Activated naive CD8-positive, alpha-beta T cell treated with anti-CD3 and anti-CD28 coated beads for 36 hours (primary cell): ENCODE results near the gene ITPKC. TPM values are rescaled to one million over a fixed set of nuclear protein-coding genes. Genes with fewer than 3 reads are reported as not detected.
"Not testable (repeated sequence)": the region's sequence is repeated elsewhere in the genome, so short reads cannot be mapped to it uniquely, and the experiment has no call there.

Source experiments
- DNase-seq: peaks from one replicate; pipeline ENCODE4 v3.0.0; 2021
- H3K27ac Mint-ChIP-seq: one replicate; pipeline ENCODE4 v1.8.0; 2022; ENCODE audit warnings: mild to moderate bottlenecking, moderate library complexity, mixed read lengths
- H3K27me3 Mint-ChIP-seq: one replicate; pipeline ENCODE4 v1.8.0; 2022; ENCODE audit warnings: mild to moderate bottlenecking, mixed read lengths
- H3K36me3 Mint-ChIP-seq: one replicate; pipeline ENCODE4 v1.8.0; 2021; ENCODE audit warnings: mild to moderate bottlenecking, mixed read lengths
- H3K4me1 Mint-ChIP-seq: one replicate; pipeline ENCODE4 v1.8.0; 2021; ENCODE audit warnings: mixed read lengths
- H3K4me3 Mint-ChIP-seq: one replicate; pipeline ENCODE4 v1.8.0; 2022; ENCODE audit warnings: mild to moderate bottlenecking, moderate library complexity, mixed read lengths
- H3K9me3 Mint-ChIP-seq: one replicate; pipeline ENCODE4 v1.8.0; 2022; ENCODE audit warnings: mixed read lengths
- total RNA-seq, 2 experiments: library from RNA; stranded (reverse); gene quantifications; one replicate each; pipeline ENCODE4 v1.2.3, GENCODE V29; 2021

ITPKC gene
- total RNA-seq, 2 experiments from 2014 or later = 3.8 to 4.1 TPM

DNA sequence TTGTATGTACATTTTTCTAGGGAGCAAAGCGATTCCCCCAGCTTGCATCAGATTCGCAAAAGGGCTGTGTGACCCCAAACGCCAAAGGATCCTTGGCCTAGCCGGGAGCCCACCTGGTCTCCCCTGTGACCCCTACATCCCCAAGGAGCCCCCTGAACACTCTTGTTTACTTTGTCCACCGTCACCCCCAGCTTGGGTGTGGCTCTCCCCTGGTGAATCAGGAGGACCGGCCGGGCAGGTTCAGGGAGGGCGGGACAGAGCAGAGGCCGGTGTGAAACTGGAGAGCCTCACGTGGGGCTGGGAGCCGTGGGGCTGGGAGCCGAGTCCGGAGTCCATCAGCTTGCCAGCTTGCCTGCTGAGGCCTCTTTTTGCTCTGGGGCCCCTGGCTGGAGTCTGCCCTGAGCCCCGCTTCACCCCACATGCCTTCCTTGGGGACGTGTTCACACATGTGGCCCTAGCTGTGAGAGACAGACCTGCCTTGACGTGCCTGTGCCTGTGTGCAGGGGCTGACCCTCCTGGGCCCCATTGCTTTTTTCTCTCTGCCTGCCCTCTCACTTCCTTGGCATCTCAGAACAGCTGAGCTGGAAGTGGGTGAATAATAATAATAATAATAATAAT, 2.0 kb downstream of the ITPKC start:
- Mint-ChIP-seq H3K27ac (peak overlapping the region; percentile 47), H3K27me3 (no peaks in the 10 kb centered on the region), H3K4me3 (peak overlapping the region; percentile 79), H3K4me1 (peaks cover 47% of the 10 kb centered on the region), H3K36me3 (peaks cover 17% of the 10 kb centered on the region), H3K9me3 (no peaks in the 10 kb centered on the region)
- DNase-seq = peak; percentile 17

DNA sequence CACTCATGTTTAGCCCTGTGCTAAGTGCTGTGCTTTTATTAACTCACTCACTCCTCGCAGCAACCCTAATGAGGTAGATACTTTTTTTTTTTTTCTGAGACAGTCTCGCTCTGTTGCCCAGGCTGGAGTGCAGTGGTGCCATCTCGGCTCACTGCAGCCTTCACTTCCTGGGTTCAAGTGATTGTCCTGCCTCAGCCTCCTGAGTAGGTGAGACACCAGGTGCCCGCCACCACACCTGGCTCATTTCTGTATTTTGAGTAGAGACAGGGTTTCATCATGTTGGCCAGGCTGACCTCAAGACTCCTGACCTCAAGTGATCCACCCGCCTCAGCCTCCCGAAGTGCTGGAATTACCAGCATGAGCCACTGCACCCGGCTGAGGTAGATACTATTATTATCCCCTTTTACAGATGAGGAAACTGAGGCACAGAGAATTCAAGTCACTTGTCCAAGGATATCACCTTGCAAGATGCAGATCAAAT, 2.5 kb downstream of the ITPKC start:
- H3K27ac Mint-ChIP-seq = peak overlapping the region; percentile 49
- H3K4me3 Mint-ChIP-seq = peak overlapping the region; percentile 69
- DNase-seq = no peak
- peaks cover 20% of the 10 kb centered on the region for H3K36me3 Mint-ChIP-seq
- H3K27me3 Mint-ChIP-seq = no peaks in the 10 kb centered on the region
- H3K9me3 Mint-ChIP-seq = no peaks in the 10 kb centered on the region
- peaks cover 45% of the 10 kb centered on the region for H3K4me1 Mint-ChIP-seq

DNA sequence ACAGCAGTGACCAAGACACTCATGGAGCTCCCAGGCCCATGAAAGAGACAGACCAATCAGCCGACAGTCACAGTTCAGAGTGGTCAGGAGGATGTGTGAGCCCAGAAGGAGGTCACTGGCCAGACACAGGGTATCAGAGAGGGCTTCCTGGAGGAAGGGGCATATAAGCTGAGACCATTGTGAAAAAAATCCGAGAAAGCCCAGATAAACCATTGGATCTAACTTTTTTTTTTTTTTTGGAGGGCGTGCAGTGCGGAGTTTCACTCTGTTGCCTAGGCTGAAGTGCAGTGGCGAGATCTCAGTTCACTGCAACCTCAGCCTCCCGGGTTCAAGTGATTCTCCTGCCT, 4.2 kb downstream of the ITPKC start:
- Mint-ChIP-seq H3K36me3 (peaks cover 23% of the 10 kb centered on the region), H3K27ac (no peak overlapping the region), H3K9me3 (no peaks in the 10 kb centered on the region), H3K4me1 (peaks cover 36% of the 10 kb centered on the region), H3K27me3 (no peaks in the 10 kb centered on the region), H3K4me3 (no peak overlapping the region)
- DNase-seq = no peak

DNA sequence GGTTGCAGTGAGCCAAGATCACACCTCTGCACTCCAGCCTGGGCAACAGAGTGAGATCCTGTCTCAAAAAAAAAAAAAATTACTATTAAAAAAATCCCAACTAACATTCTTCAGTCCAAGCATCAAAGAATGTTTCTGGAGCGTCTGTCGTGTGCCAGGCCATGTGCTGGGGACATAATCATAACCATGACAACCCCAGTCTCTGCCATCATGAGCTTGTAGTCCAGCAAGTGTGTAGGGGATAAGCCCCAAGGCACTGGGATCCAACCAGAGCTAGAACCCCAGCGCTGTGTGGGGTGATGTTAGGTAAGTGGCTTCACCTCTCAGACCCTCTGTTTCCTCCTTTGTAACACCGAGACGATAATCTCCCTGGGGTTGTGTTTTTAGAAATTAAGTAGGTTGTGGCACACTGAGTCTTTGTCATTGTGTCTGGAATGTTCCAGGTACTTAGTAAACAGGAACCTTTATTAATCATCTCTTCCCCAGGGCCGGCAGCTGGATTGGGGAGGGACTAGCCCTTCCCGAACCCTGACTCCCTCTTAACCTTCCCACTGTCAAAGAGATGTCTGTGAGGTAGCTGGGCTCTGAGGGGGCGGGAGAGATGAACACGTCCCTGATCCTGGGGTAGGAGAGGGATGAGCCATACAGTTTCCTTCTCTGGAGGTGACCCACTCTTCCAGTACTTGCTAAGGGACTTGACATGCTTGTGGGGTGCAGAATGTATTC, 5.2 kb downstream of the ITPKC start:
- no peak overlapping the region for H3K4me3 Mint-ChIP-seq

DNA sequence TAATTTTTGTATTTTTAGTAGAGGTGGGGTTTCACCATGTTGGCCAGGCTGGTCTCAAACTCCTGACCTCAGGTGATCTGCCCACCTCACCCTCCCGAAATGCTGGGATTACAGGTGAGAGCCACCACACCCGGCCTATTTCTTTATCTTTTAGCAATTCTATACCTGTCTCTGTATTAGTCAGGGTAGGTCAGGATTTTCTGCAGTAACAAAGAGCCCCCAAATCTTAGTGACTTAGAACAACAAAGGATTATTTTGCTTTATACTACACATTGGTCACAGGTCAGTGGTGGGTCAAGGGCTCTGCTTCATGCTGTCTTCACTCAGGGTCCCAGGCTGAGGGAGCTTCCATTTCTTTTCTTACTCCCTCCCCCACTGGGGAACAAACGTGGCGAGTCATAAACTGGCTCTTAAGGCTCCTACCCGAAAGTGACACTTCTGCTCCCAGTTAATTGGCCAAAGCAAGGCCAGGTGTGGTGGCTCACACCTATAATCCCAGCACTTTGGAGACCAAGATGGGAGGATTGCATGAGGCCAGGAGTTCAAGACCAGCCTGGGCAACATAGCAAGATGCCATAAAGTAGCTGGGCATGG, 6.8 kb downstream of the ITPKC start:
- no peaks in the 10 kb centered on the region for H3K27me3 Mint-ChIP-seq
- peaks cover 31% of the 10 kb centered on the region for H3K4me1 Mint-ChIP-seq
- no peaks in the 10 kb centered on the region for H3K9me3 Mint-ChIP-seq
- DNase-seq = no peak
- H3K36me3 Mint-ChIP-seq = peaks cover 30% of the 10 kb centered on the region
- H3K4me3 Mint-ChIP-seq = no peak overlapping the region
- no peak overlapping the region for H3K27ac Mint-ChIP-seq

More for the DNA sequence above, 5.2 kb downstream of the ITPKC start:
- Mint-ChIP-seq H3K27me3 (no peaks in the 10 kb centered on the region), H3K9me3 (no peaks in the 10 kb centered on the region), H3K27ac (no peak overlapping the region), H3K36me3 (peaks cover 28% of the 10 kb centered on the region), H3K4me1 (peaks cover 35% of the 10 kb centered on the region)
- DNase-seq = no peak

DNA sequence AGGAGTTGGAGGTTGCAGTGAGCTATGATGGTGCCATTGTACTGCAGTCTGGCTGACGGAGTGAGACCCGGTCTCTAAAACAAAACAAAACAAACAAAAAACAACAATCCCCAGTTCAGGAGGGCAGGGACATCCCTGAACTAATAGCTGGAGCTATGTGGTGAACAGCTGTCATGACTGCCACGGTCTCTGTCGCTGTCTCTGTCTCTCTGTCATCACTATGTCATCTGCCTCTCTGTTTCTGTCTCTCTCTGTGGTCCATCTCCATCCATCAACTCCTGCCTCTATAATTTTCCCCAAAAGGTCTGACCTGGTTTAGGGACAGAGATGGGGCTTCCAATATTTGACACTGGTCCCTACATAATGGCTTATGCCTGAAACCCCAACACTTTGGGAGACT, 7.4 kb downstream of the ITPKC start:
- Mint-ChIP-seq H3K27ac (no peak overlapping the region), H3K9me3 (no peaks in the 10 kb centered on the region), H3K27me3 (no peaks in the 10 kb centered on the region), H3K4me3 (no peak overlapping the region), H3K4me1 (peaks cover 29% of the 10 kb centered on the region), H3K36me3 (peaks cover 30% of the 10 kb centered on the region)
- no peak for DNase-seq

DNA sequence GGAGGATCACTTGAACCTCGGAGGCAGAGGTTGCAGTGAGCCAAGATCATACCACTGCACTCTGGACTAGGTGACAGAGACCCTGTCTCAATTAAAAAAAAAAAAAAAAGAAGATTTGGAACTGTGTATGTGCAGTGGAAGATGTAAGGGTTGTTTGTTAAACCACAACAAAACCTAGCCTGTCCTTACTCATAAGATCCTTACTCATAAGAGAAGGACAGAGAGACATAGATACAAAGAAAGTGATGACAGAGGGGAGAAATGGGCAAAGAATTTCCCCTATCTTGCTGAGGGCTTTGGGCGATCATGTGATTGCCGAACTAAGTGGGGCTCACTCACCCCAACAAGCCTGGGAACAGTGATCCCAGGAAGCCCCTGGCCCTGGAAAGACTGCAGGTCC, 7.9 kb downstream of the ITPKC start:
- Mint-ChIP-seq H3K27ac (no peak overlapping the region), H3K9me3 (no peaks in the 10 kb centered on the region), H3K4me3 (no peak overlapping the region), H3K36me3 (peaks cover 30% of the 10 kb centered on the region), H3K27me3 (no peaks in the 10 kb centered on the region), H3K4me1 (peaks cover 26% of the 10 kb centered on the region)
- DNase-seq = no peak

DNA sequence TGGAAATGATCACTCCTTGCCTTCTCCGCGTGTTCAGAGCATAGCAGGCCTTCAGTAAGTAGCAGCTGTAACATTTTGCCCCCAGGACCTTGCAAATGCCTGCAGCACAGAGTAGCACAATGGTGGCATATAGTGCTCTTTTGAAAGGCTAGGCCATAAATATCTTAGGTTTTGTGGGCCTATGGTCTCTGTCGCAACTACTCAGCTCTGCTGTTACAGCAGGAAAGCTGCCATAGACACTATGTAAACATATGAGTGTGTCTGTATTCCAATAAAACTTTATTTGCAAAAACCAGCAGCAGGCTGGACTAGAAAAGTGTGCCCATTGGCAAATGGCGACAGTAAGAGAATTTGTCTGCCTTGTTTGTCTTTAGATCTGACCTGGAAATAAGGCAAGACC, 9.4 kb downstream of the ITPKC start:
- H3K27ac Mint-ChIP-seq = no peak overlapping the region
- H3K27me3 Mint-ChIP-seq = no peaks in the 10 kb centered on the region
- H3K9me3 Mint-ChIP-seq = no peaks in the 10 kb centered on the region
- H3K4me1 Mint-ChIP-seq = peaks cover 15% of the 10 kb centered on the region
- H3K36me3 Mint-ChIP-seq = peaks cover 27% of the 10 kb centered on the region
- no peak overlapping the region for H3K4me3 Mint-ChIP-seq
- no peak for DNase-seq

DNA sequence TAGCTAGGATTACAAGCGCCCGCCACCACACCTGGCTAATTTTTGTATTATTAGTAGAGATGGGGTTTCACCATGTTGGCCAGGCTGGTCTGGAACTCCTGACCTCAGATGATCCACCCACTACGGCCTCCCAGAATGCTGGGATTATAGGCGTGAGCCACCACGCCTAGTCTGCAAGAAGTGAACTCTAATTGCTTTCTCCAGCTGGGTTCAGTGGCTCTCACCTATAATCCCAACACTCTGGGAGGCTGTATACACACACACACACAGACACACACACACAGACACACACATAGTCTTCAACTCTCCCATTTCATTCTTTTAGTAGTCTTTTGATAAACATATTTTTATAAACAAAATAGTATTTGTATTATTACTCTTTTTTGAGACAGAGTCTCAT, 13.2 kb downstream of the ITPKC start:
- not testable (repeated sequence) for H3K4me3 Mint-ChIP-seq, H3K4me1 Mint-ChIP-seq, H3K27ac Mint-ChIP-seq, H3K27me3 Mint-ChIP-seq, H3K9me3 Mint-ChIP-seq, DNase-seq
- H3K36me3 Mint-ChIP-seq = peaks cover 14% of the 10 kb centered on the region

DNA sequence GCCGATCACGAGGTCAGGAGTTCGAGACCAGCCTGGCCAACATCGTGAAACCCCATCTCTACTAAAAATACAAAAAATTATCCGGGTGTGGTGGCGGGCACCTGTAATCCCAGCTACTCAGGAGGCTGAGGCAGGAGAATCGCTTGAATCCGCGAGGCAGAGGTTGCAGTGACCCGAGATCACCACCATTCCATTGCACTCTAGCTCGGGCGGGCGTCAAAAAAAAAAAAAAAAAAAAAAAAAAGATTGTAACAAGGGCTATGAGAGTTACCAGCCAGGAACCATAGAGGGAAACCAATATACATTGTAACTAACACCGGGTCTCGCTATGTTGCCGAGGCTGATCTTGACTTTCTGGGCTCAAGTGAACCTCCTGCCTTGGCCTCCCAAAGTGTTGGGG, 15.4 kb downstream of the ITPKC start:
- not testable (repeated sequence) for H3K27ac Mint-ChIP-seq

DNA sequence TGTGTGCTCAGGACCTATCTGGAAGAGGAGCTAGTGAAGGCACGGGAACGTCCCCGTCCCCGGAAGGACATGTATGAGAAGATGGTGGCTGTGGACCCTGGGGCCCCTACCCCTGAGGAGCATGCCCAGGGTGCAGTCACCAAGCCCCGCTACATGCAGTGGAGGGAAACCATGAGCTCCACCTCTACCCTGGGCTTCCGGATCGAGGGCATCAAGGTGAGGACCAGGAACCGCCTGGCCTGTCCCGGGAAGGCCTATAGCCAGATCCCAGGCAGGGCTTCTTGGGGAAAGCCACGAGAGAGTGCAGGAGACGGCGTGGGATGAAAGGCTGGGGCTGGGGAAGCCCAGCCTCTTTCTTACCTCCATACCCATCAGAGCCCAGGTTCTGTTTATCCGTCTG, 16.2 kb downstream of the ITPKC start:
- Mint-ChIP-seq H3K4me1 (no peaks in the 10 kb centered on the region), H3K4me3 (no peak overlapping the region), H3K9me3 (no peaks in the 10 kb centered on the region), H3K27me3 (no peaks in the 10 kb centered on the region), H3K36me3 (peaks cover 17% of the 10 kb centered on the region), H3K27ac (no peak overlapping the region)
- DNase-seq = no peak

More for the DNA sequence above, 15.4 kb downstream of the ITPKC start:
- not testable (repeated sequence) for H3K9me3 Mint-ChIP-seq, DNase-seq, H3K4me1 Mint-ChIP-seq, H3K27me3 Mint-ChIP-seq, H3K4me3 Mint-ChIP-seq
- peaks cover 17% of the 10 kb centered on the region for H3K36me3 Mint-ChIP-seq

DNA sequence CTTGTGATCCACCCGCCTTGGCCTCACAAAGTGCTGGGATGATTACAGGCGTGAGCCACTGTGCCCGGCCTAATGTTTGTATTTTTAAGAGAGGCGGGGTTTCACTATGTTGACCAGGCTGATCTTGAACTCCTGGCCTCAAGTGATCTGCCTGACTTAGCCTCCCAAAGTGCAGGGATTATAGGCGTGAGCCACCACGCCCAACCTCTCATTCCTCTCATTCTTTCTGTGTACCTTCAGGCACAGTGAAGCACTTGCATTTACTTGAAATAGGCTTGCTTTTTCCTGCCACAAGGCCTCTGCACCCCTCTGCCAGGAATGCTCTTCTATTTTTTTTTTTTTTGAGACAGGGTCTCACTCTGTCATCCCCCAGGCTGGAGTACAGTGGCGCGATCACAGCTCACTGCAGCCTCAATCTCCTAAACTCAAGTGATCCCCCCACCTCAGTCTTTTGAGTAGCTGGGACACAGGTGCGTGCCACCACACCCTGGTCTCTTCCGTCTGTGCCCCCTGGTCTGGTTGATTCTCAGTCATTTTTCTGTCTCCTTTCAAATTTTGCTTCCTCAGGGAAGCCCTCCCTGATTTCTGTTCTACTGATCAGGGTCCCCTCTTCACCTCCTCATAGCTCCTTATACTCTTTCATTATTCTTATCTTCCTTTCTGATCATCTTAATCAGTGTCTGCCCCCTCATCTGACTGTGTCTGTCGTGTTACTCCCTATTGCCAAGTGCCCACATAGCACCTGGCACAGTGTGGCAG, 18.3 kb downstream of the ITPKC start:
- Mint-ChIP-seq H3K4me3 (no peak overlapping the region), H3K9me3 (no peaks in the 10 kb centered on the region), H3K36me3 (peaks cover 18% of the 10 kb centered on the region), H3K4me1 (no peaks in the 10 kb centered on the region), H3K27ac (no peak overlapping the region), H3K27me3 (no peaks in the 10 kb centered on the region)
- DNase-seq = no peak

DNA sequence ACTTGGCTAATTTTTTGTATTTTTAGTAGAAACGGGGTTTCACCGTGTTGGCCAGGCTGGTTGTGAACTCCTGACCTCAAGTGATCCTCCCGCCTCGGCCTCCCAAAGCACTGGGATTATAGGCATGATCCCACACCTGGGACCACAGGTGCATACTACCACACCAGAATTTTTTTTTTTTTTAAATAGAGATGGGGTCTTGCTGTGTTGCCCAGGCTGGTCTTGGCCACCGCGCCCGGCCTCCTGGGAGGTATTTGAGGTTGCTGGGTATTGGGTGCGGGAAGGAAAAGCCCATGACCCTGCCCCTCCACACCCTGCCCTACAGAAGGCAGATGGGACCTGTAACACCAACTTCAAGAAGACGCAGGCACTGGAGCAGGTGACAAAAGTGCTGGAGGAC, 19.7 kb downstream of the ITPKC start:
- Mint-ChIP-seq H3K9me3 (no peaks in the 10 kb centered on the region), H3K27me3 (no peaks in the 10 kb centered on the region), H3K4me3 (no peak overlapping the region), H3K27ac (no peak overlapping the region), H3K36me3 (peaks cover 13% of the 10 kb centered on the region), H3K4me1 (no peaks in the 10 kb centered on the region)
- DNase-seq = no peak

DNA sequence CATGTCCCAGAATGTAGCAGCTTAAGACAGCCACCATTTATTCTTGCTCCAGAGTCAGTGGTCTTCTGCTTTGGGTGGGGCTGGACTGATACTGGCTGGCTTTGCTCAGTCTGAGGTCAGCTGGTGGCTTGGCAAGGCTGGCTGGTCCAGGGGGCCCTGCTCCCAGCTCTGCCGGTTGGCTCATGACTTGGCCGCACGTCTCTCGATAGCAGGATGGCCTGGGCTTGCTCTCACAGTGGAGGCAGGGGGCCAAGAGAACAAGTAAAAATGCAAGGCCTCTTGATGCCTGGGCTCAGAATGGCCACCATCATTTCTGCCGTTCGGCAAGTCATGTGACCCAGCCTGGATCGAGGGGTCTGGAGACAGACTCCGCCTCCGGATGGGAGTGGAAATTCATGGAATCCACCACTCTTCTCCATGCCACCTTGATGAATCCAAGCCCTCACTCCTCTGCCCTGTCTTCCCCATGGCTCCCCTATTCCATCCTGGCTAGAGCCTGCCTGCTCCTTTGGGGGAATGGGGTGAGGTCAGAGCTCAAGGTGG, 20.3 kb downstream of the ITPKC start:
- H3K27ac Mint-ChIP-seq = no peak overlapping the region
- no peaks in the 10 kb centered on the region for H3K4me1 Mint-ChIP-seq
- H3K4me3 Mint-ChIP-seq = no peak overlapping the region
- no peak for DNase-seq
- no peaks in the 10 kb centered on the region for H3K9me3 Mint-ChIP-seq
- H3K27me3 Mint-ChIP-seq = no peaks in the 10 kb centered on the region
- H3K36me3 Mint-ChIP-seq = peaks cover 13% of the 10 kb centered on the region
